GM21576 (cell line): ENCODE data around the gene RTL9.
"Not testable (repeated sequence)": the region's sequence is repeated elsewhere in the genome, so short reads cannot be mapped to it uniquely, and the experiment has no call there.

Source experiments
- ATAC-seq: cut with Tn5 transposase; IDR thresholded peaks from one replicate; pipeline ENCODE4 v1.9.1; 2021; ENCODE audit warnings: mild to moderate bottlenecking, moderate library complexity; ENCODE audit not compliant: unreplicated experiment

Gene RTL9

DNA sequence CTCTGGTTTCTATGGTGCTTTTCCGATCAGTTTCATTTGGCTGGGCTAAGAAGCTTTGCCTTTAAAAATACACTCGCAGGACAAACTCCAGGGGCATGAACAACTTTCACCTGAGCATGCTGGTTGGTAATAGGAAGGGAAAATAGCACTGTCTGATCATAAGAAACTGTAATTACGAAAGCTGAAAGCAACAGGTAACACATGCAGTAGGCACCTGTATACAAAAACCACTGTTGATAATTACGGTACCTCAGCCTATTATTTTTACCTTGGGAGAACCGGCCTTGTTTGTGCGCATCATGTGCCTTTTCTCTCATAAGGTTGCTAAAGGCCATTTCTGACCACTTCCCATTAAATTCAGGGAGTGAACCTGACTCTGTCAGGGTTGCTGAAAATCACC, 45.7 kb downstream of the RTL9 start:
- ATAC-seq = no peak

DNA sequence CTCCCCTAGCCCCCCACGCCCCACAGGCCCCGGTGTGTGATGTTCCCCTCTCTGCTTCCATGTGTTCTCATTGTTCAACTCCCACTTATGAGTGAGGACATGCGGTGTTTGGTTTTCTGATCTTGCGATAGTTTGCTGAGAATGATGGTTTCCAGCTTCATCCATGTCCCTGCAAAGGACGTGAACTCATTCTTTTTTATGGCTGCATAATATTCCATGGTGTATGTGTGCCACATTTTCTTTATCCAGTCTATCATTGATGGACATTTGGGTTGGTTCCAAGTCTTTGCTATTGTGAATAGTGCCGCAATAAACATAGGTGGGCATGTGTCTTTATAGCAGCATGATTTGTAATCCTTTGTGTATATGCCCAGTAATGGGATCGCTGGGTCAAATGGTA, 47.6 kb downstream of the RTL9 start:
- not testable (repeated sequence) for ATAC-seq

GRCh38 chrX:110406822-110407221, 48.2 kb downstream of the RTL9 start:
- no peak for ATAC-seq

DNA sequence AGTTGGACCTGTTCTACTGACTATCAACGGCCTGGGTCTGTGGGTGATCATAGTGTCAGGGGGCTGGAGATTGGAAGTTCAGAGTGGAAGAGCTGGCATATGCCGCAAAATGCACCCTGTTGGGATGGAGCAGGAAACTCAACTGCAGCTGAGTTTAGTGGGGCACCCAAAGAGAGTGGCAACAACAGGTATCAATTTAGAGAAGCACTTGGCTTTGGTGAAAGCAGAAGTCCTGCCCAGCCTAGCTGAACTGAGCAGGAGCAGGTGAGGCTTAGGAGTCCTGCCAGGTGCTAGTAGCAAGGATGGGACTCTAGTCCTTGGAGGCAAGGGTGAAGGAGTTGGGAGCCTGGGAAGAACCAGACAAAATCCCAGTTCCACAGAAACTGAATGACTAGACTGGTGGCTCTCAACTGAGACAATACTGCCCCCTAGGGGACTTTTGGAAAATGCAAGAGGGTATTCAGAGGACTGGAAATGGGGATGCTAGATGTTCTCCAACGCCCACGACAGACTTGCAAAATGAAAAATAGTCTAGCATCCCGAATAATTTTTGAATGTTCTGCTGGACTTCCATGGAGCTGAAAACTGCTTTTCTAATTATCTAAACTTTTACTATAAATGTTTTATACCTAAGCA, 49.4 kb downstream of the RTL9 start:
- ATAC-seq = no peak
